ENCODE data around the gene ZNF652.

- TF ChIP-seq EZH2phosphoT487 (IDR thresholded peaks at IDR 0.05; ENCODE audit: borderline replicate concordance, low read depth) (no peak), RFX5 (IDR thresholded peaks at IDR 0.05; ENCODE audit: low read length) (no peak), TAF1 (IDR thresholded peaks at IDR 0.05; ENCODE audit: borderline replicate concordance, low read depth, low read length) (no peak), NRF1 (IDR thresholded peaks at IDR 0.05; ENCODE audit: low read depth, low read length) (no peak), REST (IDR thresholded peaks at IDR 0.05; ENCODE audit: low read depth, low read length) (no peak), USF2 (IDR thresholded peaks at IDR 0.05; ENCODE audit: borderline replicate concordance, low read depth, low read length) (no peak)
- TF ChIP-seq, protein P1, sequence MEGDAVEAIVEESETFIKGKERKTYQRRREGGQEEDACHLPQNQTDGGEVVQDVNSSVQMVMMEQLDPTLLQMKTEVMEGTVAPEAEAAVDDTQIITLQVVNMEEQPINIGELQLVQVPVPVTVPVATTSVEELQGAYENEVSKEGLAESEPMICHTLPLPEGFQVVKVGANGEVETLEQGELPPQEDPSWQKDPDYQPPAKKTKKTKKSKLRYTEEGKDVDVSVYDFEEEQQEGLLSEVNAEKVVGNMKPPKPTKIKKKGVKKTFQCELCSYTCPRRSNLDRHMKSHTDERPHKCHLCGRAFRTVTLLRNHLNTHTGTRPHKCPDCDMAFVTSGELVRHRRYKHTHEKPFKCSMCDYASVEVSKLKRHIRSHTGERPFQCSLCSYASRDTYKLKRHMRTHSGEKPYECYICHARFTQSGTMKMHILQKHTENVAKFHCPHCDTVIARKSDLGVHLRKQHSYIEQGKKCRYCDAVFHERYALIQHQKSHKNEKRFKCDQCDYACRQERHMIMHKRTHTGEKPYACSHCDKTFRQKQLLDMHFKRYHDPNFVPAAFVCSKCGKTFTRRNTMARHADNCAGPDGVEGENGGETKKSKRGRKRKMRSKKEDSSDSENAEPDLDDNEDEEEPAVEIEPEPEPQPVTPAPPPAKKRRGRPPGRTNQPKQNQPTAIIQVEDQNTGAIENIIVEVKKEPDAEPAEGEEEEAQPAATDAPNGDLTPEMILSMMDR (IDR thresholded peaks at IDR 0.05) = no peak
Observed at GRCh38 chr17:49407086-49407485, 45.0 kb upstream of the ZNF652 start.
